ENCODE results near the gene UNC13A.
A peak's percentile ranks its signal among the peaks of the same experiment; 100 is the strongest.

UNC13A gene

GRCh38 chr19:17626456-17627015, 61.6 kb downstream of the UNC13A start:
- DNase-seq (ENCODE audit: low read depth in 2 of 2), result no peak

- no peak for DNase-seq (ENCODE audit: low read depth in 2 of 2)
These were observed 62.2 kb downstream of the UNC13A start for GRCh38 chr19:17625980-17626379.

DNA sequence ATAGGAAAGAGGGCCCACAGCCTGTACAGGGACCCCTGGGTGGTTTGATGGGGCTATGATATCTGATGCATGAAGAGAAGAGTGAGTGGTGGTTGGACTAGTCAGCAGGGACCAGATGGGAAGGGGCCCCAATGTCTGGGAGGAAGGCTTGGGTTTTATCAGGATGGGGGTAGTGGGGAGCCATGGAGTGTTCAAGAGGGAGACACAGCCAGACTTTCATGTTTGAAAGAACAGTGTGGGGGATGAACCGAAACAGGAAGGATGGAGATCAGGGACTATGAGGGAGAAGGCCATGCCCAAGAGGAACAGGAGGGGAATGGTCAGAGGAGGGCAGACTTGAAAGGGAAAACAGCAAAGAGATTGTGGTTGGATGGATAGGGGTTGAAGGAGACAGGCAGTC, 63.1 kb downstream of the UNC13A start:
- no peak for DNase-seq (ENCODE audit: low read depth in 2 of 2)

GRCh38 chr19:17624314-17624991, 63.7 kb downstream of the UNC13A start:
- DNase-seq (ENCODE audit: low read depth in 2 of 2), result no peak

DNA sequence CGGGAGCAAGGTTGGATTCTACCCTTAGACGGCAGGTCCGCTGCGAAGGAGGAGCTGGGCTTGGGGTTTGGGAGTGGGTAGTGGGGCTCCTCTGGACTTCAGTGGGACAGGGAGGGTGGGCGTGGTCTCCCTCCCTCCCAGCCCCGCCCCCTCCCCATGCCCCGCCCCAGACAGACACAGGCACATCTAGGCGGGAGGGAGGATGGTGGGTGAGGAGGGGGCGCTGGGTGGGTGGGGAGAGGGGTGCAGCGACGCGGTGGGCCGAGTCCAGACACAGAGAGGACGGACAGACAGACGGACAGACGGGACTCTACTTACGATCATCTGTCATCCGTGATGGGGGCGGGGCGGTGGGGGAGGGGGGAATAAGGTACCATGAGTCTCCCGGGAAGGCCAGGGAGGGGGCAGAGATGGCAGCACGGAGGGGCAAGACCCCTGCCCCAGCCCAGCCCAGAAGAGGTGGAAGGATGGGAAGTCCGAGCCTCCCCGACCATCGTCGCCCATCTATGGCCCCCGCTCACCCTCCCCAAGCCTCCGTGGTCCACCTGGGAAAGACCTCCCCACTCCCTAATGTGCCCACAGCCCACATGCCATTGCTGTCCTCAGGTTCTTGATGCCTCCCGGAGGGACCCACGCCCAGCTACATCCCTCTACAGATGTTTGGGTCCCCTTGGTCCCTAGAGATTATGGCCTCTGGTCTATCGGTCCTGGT, 64.8 kb downstream of the UNC13A start:
- no peak for DNase-seq (ENCODE audit: low read depth in 2 of 2)

DNA sequence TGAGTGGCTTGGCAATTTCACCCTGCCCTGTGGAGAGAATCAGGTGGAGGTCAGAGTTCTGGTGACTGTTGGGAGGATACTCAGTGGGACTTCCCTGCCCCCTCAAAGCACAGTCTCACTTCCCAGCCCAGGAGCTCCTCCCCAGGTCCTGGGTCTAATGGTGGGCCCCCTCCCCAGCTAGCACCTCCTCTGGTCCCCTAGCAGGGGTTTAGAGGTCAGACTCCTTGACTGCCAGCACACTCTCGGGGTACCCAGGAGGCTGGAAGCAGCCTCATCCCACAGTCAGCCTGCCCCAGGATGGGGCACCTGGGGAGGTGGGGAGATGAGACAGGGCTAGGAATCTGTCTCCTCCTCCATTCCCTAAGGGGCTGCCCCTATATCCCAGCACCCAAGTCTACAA, 67.5 kb downstream of the UNC13A start:
- no peak for DNase-seq (ENCODE audit: low read depth in 2 of 2)

DNA sequence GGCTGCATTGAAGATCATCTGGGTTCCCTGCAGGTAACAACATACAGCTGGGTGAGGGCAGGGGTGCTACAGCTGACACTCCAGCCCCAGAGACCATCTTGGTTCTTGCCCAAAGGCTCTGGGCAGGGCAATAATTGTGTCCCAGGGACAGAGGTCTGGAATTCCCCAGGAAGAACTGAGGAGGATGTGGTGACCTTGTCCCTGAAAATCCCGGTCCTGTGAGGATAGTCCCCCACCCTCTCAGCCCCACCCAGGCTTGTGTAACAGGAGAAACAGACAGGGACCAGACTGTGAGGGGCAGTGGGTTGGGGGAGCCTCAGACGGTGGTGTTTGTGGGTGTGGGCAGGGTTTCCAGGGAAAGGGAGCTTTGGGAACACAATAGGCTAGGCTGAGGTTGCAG, 69.2 kb downstream of the UNC13A start:
- no peak for DNase-seq (ENCODE audit: low read depth in 2 of 2)

GRCh38 chr19:17618281-17618903, 69.8 kb downstream of the UNC13A start:
- no peak for DNase-seq (ENCODE audit: low read depth in 2 of 2)

GRCh38 chr19:17617807-17618192, 70.4 kb downstream of the UNC13A start:
- DNase-seq (ENCODE audit: low read depth in 2 of 2), result no peak

DNA sequence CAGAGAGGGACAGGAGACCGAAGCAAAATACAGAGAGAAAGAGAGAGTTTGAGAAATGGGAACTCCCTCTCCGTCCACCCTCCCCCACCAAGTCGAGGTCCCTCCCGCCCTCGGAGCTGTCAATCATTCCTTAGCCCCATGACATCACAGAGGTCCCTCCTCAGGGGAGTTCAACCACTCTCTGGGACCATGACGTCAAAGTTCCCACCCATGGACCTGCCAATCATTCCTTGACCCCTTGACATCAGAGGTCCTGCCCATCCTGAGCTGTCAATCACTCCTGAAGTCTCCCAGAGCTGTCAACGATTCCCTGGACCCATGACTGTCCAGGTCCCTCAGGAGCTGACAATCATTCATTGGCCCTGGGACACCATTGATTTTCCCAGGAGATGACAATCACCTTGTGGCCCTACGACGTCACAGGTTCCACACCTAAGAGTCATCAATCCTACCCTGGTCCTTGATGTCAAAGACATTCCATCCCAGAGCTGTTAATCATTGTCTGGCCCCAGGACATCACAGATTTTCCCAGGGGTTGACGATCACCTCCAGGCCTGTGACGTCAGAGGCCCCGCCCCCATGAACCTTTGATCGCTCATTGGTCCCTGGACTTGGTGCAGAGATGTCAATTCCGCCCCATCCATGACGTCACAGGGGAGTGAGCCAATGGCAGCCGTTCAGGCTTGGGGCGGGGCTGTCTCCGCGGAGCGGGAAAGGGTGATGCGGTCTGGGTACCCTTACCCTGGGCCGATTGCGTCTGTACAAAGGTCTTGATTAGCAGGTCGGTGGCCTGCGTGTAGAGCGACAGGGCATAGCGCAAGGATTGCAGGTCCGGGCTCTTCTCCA, 71.0 kb downstream of the UNC13A start:
- no peak for DNase-seq (ENCODE audit: low read depth in 2 of 2)

DNA sequence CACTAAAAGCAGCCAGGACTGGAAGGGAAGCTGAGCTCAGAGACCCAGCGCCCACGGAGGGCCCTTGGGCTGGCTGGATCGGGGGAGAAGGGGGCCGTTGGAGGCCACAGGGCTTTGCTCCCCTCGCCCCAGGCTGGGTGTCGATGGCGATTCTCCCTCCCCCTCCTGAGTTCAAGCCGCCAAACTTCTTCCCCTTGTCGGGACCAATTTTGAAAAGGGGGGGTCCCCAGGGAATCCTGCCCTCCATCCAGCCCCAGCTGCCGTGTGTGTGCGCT, 71.5 kb downstream of the UNC13A start:
- no peak for DNase-seq (ENCODE audit: low read depth in 2 of 2)

- DNase-seq (ENCODE audit: low read depth in 2 of 2), result no peak
These were observed 72.1 kb downstream of the UNC13A start for GRCh38 chr19:17615889-17616685.

GRCh38 chr19:17614476-17614875, 73.7 kb downstream of the UNC13A start:
- no peak for DNase-seq (ENCODE audit: low read depth in 2 of 2)

- no peak for DNase-seq (ENCODE audit: low read depth in 2 of 2)
These were observed 76.5 kb downstream of the UNC13A start for GRCh38 chr19:17611462-17612244.

- DNase-seq (ENCODE audit: low read depth in 2 of 2), result no peak
These were observed 77.8 kb downstream of the UNC13A start for GRCh38 chr19:17610384-17610783.

- DNase-seq (ENCODE audit: low read depth in 2 of 2), result no peak
These were observed 80.2 kb downstream of the UNC13A start for GRCh38 chr19:17607936-17608335.

- no peak for DNase-seq (ENCODE audit: low read depth in 2 of 2)
These were observed 81.5 kb downstream of the UNC13A start for GRCh38 chr19:17606590-17607185.

GRCh38 chr19:17605761-17606589, 82.2 kb downstream of the UNC13A start:
- peak; percentile 66 to 77 for DNase-seq (ENCODE audit: low read depth in 2 of 2)

DNA sequence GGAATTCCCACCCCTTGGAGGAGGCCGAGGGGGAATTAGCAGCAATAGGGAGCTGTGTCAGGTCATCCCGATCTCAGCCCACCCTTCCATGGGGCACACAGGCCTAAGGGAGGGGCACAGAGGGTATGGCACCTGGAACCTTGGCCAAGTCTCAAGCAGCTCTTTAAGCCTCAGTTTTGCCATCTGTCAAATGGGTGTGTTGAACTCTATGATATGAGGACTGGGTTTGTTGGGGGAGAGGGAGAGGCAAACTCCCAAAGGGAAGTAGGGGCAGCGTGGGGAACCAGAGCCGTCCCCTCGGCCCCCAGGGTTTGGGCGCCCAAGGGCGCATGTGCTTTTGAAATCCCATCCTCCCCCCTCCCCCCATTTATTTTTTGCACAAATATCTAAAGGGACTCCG, 83.0 kb downstream of the UNC13A start:
- DNase-seq (ENCODE audit: low read depth in 2 of 2), result no peak
